IMR-90 (cell line): ENCODE results near the gene ZNRF4.

ENCODE experiments used
- MAFK ChIP-seq: IDR thresholded peaks from 2 replicates; pipeline ENCODE4 v1.6.1; 2012; ENCODE audit warnings: low read depth, low read length, improper control_type of control experiment
- NFE2L2 ChIP-seq: fragments of 150-350 bp; IDR thresholded peaks from 2 replicates; pipeline ENCODE4 v1.6.1; 2016; ENCODE audit warnings: low read depth, mild to moderate bottlenecking, low read length
- TF ChIP-seq, protein P1 (sequence below): conservative IDR thresholded peaks from 2 replicates; pipeline ENCODE4 v1.5.1; 2012; ENCODE audit warnings: mild to moderate bottlenecking, low read depth, low read length, improper control_type of control experiment

DNA sequence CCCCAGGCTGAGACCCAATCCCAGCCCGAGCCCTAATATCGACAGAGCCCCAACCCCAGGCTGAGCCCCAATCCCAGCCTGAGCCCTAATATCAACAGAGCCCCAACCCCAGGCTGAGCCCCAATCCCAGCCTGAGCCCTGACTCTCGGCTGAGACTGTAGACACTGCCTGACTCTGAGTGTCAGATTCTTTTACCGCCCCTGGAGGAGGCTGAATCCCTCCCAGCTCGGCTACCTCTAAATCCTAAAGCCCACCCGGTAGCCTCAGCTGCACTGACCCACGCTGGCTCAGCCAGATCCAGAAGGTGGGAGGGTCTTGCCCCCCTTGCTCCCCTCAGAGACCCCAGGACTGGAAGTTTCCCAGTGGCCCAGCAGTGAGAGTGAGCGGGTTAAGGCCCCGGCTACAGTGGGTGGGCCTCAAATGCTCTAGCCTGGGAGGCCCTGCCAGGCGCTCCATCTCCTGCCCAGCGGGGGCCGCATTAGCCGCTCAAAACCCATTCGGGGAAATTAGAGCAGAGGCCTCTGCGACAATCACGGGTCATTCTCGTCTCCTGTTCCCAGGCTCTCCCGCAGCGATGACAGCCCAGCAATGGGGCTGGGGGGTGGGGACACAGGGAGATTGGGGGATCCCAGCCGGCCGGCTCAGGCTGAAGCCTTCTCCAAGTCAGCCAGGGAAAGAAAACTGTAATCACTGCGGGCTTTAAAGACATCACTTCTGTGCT lies 43.8 kb downstream of the ZNRF4 start:
- no peak for TF ChIP-seq NFE2L2
- no peak for TF ChIP-seq MAFK
- TF ChIP-seq, protein P1, sequence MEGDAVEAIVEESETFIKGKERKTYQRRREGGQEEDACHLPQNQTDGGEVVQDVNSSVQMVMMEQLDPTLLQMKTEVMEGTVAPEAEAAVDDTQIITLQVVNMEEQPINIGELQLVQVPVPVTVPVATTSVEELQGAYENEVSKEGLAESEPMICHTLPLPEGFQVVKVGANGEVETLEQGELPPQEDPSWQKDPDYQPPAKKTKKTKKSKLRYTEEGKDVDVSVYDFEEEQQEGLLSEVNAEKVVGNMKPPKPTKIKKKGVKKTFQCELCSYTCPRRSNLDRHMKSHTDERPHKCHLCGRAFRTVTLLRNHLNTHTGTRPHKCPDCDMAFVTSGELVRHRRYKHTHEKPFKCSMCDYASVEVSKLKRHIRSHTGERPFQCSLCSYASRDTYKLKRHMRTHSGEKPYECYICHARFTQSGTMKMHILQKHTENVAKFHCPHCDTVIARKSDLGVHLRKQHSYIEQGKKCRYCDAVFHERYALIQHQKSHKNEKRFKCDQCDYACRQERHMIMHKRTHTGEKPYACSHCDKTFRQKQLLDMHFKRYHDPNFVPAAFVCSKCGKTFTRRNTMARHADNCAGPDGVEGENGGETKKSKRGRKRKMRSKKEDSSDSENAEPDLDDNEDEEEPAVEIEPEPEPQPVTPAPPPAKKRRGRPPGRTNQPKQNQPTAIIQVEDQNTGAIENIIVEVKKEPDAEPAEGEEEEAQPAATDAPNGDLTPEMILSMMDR = no peak
